Measurements from ENCODE around the gene ABCA12.

The ABCA12 gene

DNA sequence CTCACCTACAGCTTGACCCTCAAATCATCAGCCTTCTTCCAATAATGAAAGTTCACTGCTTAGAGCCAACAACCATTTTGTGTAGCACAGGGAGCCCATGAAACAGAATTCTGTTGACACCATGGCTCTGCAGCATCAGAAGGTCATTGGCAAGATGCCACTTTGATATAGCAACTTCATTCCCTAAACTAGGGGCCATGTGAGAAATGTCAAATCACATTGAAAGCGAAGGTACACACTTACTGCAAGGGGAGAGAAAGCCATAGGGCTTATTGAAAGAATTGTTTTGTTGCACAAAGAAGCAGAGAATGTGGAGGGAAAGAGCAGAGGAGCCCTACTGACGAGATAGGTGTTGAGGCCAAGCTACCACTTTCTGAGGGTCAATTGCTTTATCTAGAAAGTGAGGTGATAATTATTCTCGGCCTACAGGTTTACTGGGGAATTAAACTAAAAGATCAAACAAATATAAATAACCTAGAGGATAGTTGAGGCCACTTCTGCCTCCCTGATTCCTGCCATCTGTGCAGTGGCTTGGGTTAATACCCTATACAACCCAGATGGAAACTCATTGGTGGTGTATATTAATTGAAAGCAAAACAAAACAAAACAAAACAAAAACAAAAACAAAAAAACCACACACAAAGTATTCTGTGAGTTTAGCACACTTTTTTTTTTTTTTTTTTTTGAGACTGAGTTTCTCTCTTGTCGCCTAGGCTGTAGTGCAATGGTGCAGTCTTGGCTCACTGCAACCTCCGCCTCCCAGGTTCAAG lies 5.9 kb upstream of the ABCA12 start:
- TF ChIP-seq, protein P1, sequence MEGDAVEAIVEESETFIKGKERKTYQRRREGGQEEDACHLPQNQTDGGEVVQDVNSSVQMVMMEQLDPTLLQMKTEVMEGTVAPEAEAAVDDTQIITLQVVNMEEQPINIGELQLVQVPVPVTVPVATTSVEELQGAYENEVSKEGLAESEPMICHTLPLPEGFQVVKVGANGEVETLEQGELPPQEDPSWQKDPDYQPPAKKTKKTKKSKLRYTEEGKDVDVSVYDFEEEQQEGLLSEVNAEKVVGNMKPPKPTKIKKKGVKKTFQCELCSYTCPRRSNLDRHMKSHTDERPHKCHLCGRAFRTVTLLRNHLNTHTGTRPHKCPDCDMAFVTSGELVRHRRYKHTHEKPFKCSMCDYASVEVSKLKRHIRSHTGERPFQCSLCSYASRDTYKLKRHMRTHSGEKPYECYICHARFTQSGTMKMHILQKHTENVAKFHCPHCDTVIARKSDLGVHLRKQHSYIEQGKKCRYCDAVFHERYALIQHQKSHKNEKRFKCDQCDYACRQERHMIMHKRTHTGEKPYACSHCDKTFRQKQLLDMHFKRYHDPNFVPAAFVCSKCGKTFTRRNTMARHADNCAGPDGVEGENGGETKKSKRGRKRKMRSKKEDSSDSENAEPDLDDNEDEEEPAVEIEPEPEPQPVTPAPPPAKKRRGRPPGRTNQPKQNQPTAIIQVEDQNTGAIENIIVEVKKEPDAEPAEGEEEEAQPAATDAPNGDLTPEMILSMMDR (IDR thresholded peaks at IDR 0.05; ENCODE audit: low read depth, low read length, missing control alignments): no peak
- no peak overlapping the region for H3K4me3 ChIP-seq (ENCODE audit: low read depth, low read length)
- DNase-seq (ENCODE audit: low read depth): no peak

DNA sequence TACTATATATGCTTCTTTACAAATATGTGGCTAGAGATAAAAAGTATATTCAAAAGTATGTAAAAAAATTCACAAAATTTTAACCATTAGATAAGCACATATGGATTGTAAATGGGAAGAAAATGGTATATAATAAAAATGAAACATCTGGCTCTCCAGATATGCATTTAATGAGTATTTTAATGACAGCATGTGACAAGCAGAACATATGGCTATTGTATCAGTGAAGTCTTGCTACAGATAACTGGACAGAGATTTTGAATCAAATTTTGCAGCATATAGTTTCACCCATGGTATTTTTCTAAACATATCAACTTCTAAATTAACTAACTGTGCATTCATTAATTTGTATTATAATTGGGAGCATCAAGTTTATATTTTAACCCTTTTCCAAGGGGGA lies 5.0 kb upstream of the ABCA12 start:
- no peak overlapping the region for H3K4me3 ChIP-seq (ENCODE audit: low read depth, low read length)
- no peak for DNase-seq (ENCODE audit: low read depth)
- TF ChIP-seq, protein P1 (IDR thresholded peaks at IDR 0.05; ENCODE audit: low read depth, low read length, missing control alignments): no peak

DNA sequence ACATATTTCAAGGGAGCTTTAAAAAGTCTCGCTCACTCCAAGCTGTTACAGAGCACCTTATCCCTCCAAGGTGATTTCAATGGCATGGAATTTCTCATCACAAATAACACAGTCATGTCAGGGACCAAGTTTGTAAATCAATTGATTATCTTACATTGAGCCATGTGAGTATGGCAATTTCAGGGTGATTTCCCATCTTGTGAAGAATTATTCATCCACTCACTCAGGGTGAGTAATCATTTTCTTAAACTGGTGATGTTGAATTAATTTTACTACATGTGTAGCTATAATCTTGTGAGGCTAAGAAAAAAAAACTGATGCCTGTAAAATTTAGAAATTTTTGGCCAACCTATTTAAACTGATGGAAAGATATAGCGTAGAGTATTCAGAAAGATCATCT lies 3.3 kb upstream of the ABCA12 start:
- DNase-seq (ENCODE audit: low read depth): no peak
- no peak overlapping the region for H3K4me3 ChIP-seq (ENCODE audit: low read depth, low read length)
- TF ChIP-seq, protein P1 (IDR thresholded peaks at IDR 0.05; ENCODE audit: low read depth, low read length, missing control alignments): no peak

DNA sequence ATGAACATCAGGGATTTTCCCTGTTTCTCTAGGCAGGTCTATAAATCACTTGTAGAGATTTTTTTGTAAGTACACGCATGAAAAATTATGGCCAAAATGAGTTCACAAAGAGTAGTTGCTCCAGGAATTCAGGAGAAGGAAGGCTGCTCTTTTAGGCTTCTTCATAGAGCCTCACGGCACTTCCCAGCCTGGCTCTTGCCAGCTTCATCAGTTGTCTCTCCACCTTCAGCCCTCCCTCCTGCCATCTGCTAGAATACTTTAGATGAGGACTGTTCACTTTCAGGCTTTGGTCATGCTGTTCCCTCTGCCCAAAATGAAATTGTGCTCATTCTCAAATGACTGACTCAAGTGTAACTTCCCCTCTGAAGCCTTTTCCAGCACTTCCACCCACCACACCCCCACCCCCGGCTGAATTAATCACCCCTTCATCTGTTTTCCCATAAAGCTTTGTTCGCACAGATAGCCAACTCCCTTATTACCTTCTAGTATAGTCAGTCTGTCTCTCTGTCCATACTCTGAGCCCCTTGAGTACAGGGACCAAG lies 1.8 kb upstream of the ABCA12 start:
- H3K4me3 ChIP-seq (ENCODE audit: low read depth, low read length): no peak overlapping the region
- no peak for DNase-seq (ENCODE audit: low read depth)
- TF ChIP-seq, protein P1 (IDR thresholded peaks at IDR 0.05; ENCODE audit: low read depth, low read length, missing control alignments): no peak

DNA sequence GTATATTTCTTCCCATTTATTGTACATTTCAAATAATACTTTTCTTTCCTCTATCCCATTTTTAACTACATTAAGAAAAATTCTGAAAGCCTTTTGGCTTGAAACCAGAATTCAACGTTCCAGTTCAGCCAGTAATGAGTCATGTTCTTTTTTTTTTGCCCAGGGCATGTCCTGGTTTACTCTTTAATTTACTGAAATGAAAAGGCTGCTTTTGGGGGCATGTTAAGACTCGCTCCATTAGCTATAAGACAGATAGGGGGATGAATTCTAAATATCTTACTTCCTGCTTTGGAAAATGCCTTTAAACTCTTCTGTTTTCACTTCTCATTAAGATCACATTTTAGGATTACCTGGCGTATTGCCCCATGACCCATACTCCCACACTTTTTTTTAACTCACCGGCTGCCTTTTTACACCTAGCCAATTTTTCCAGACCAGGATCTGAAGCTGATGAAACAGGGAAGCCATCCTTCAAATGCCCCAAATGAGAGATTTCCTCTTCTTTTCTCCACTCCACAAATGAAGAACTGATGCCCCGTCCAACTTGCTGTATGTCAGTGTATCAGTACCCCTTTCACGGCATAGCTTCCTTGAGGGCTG lies 585 bp downstream of the ABCA12 start:
- TF ChIP-seq, protein P1 (IDR thresholded peaks at IDR 0.05; ENCODE audit: low read depth, low read length, missing control alignments): no peak
- DNase-seq (ENCODE audit: low read depth): no peak

DNA sequence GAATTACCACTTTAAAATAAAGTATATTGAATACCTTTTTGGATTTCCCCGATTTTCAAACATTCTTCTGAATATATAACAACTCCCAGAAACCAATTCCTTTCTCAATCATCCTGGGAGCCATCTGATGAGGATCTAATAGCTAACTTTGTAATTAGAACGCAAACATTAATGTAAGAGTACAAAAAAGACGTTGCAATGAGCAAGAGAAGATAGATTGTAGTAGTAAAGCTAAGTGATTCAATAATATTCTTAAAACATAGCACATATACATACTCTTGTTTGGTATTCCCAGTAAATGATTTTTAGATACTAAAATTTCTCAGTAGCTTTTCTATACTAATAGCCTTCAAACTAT lies 1.1 kb downstream of the ABCA12 start:
- no peak overlapping the region for H3K4me3 ChIP-seq (ENCODE audit: low read depth, low read length)
- TF ChIP-seq, protein P1 (IDR thresholded peaks at IDR 0.05; ENCODE audit: low read depth, low read length, missing control alignments): no peak
- DNase-seq (ENCODE audit: low read depth): no peak

More for the DNA sequence above, 585 bp downstream of the ABCA12 start:
- no peak overlapping the region for H3K4me3 ChIP-seq (ENCODE audit: low read depth, low read length)
